ENCODE measurements around the gene THSD8. TPM values are rescaled to one million over a fixed set of nuclear protein-coding genes. Genes with fewer than 3 reads are reported as not detected.

THSD8 gene
- total and polyA plus RNA-seq, 3 donors from 2014 or later, result 3.0 to 27.9 (median 14.0) TPM

- no peaks in the 10 kb centered on the region for H3K36me3 ChIP-seq (ENCODE audit: low read depth, missing control alignments)
Observed at GRCh38 chr19:12767666-12768065, 34.2 kb upstream of the THSD8 start.

GRCh38 chr19:12769689-12770088, 32.2 kb upstream of the THSD8 start:
- intact Hi-C loops (cut with DNase I; ENCODE audit: low total_unique reads), result loop anchor here (10.0 kb wide), 1 partner anchor 75 kb away; no protein-coding TSS in a partner anchor
- Histone ChIP-seq H3K4me1 (peaks cover 3% of the 10 kb centered on the region), H3K4me3 (no peak overlapping the region), H3K36me3 (ENCODE audit: low read depth, missing control alignments) (no peaks in the 10 kb centered on the region), H3K27me3 (no peaks in the 10 kb centered on the region), H3K9me3 (no peaks in the 10 kb centered on the region), H3K27ac (no peak overlapping the region)
- no peak for TF ChIP-seq POLR2A (IDR thresholded peaks at IDR 0.05)
- no peak for TF ChIP-seq CTCF (IDR thresholded peaks at IDR 0.05)
- 43 to 47% methylated on average over 11 to 34 of the region's 37 CpGs for WGBS, 2 donors
- peak; percentile 35 for DNase-seq

More at GRCh38 chr19:12767666-12768065, 34.2 kb upstream of the THSD8 start:
- H3K27me3 ChIP-seq, result no peaks in the 10 kb centered on the region
- no peak for DNase-seq
- H3K27ac ChIP-seq, result no peak overlapping the region
- WGBS, 2 donors, result 90 to 94% methylated on average over 6 to 15 of the region's 15 CpGs
- H3K4me1 ChIP-seq, result no peaks in the 10 kb centered on the region
- intact Hi-C loops (cut with DNase I; ENCODE audit: low total_unique reads), result no loop called here
- no peak for TF ChIP-seq POLR2A (IDR thresholded peaks at IDR 0.05)
- TF ChIP-seq CTCF (IDR thresholded peaks at IDR 0.05), result no peak
- no peaks in the 10 kb centered on the region for H3K9me3 ChIP-seq
- H3K4me3 ChIP-seq, result no peak overlapping the region

- TF ChIP-seq POLR2A (IDR thresholded peaks at IDR 0.05) (no peak), CTCF (IDR thresholded peaks at IDR 0.05) (no peak)
- no peak overlapping the region for H3K27ac ChIP-seq
- H3K9me3 ChIP-seq, result no peaks in the 10 kb centered on the region
- no peaks in the 10 kb centered on the region for H3K36me3 ChIP-seq (ENCODE audit: low read depth, missing control alignments)
- intact Hi-C loops (cut with DNase I; ENCODE audit: low total_unique reads), result loop anchor here (10.0 kb wide), 1 partner anchor 74 kb away; no protein-coding TSS in a partner anchor
- peaks cover 7% of the 10 kb centered on the region for H3K4me1 ChIP-seq
- H3K4me3 ChIP-seq, result no peak overlapping the region
- no peak for DNase-seq
- 71 to 81% methylated on average over 8 to 13 of the region's 13 CpGs for WGBS, 2 donors
- H3K27me3 ChIP-seq, result no peaks in the 10 kb centered on the region
Observed at GRCh38 chr19:12770922-12771321, 30.9 kb upstream of the THSD8 start.

GRCh38 chr19:12772323-12772722, 29.5 kb upstream of the THSD8 start:
- 68 to 82% methylated on average over 4 of the region's 4 CpGs for WGBS, 2 donors
- Histone ChIP-seq H3K36me3 (ENCODE audit: low read depth, missing control alignments) (no peaks in the 10 kb centered on the region), H3K4me3 (no peak overlapping the region), H3K9me3 (no peaks in the 10 kb centered on the region), H3K4me1 (peaks cover 7% of the 10 kb centered on the region), H3K27ac (no peak overlapping the region), H3K27me3 (no peaks in the 10 kb centered on the region)
- intact Hi-C loops (cut with DNase I; ENCODE audit: low total_unique reads), result loop anchor here (10.0 kb wide), 1 partner anchor 72 kb away; no protein-coding TSS in a partner anchor
- TF ChIP-seq POLR2A (IDR thresholded peaks at IDR 0.05) (no peak), CTCF (IDR thresholded peaks at IDR 0.05) (no peak)
- DNase-seq, result no peak

GRCh38 chr19:12773571-12773970, 28.3 kb upstream of the THSD8 start:
- Histone ChIP-seq H3K9me3 (no peaks in the 10 kb centered on the region), H3K4me1 (peaks cover 18% of the 10 kb centered on the region), H3K27me3 (no peaks in the 10 kb centered on the region), H3K4me3 (no peak overlapping the region), H3K27ac (no peak overlapping the region), H3K36me3 (ENCODE audit: low read depth, missing control alignments) (no peaks in the 10 kb centered on the region)
- intact Hi-C loops (cut with DNase I; ENCODE audit: low total_unique reads), result loop anchor here (10.0 kb wide), 1 partner anchor 71 kb away; no protein-coding TSS in a partner anchor
- no peak for DNase-seq
- TF ChIP-seq POLR2A (IDR thresholded peaks at IDR 0.05), result no peak
- no peak for TF ChIP-seq CTCF (IDR thresholded peaks at IDR 0.05)
- 89 to 94% methylated on average over 2 of the region's 2 CpGs for WGBS, 2 donors

Measured in testis (tissue), 3 donors.